HG03571 (cell line): ENCODE results near the gene BCKDHB.
"Not testable (repeated sequence)": the region's sequence is repeated elsewhere in the genome, so short reads cannot be mapped to it uniquely, and the experiment has no call there.

Source experiments
- ATAC-seq: cut with Tn5 transposase; IDR thresholded peaks from one replicate; pipeline ENCODE4 v1.9.1; 2021; ENCODE audit not compliant: unreplicated experiment

The BCKDHB gene

DNA sequence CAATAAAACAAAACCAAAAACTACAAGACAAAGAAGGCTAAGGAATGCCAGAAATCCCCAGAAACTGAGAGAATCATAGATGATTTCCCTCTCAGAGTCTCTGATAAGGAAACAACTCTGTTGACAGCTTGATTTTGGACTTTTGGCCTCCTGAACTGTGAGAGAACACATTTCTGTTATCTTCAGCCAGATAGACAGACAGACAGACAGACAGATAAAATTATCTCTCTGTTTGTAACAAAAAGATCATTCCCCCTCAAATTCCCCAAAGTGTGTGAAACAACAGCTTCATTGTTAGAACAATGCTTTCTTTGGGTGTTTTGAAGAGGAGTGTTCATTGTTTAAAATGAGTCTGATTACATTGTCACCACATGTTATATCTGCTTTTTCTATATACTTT, 148.2 kb downstream of the BCKDHB start:
- no peak for ATAC-seq

DNA sequence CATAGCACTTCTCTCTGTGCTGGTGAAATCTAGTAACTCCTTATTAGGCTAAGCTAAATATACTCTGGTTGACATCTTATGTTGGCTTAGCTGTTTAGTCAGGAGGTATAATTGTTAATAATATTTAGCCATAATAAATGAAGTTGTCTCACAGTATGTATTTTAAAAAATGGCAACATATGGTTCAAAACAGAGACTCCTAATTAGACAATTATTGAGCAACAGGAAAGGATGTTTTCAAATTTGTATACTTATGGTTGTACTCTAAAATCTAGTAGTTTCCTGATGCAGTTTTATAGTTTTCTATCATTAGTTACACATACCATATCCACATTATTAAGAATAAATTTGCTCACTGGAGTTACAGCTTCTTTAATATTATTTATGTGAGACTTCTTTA, 150.2 kb downstream of the BCKDHB start:
- no peak for ATAC-seq

DNA sequence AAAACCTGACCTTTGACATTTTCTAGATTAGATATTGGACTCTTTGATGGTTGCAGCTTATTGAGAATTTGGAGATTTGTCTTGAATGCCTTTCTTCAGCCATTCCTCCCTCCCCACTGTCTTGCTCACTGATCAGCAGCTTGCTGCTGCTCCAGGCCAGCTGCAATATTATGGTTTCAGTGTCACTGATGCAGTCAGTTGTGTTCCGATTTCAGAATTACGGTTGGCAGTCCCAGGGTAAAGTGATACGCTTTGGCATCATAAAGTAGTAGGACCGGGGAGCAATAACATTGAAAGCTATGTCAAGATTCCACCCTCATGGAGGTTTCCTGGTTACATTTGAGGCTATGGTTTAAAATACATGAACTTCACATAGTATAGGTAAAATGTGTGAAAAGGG, 152.6 kb downstream of the BCKDHB start:
- ATAC-seq: no peak

DNA sequence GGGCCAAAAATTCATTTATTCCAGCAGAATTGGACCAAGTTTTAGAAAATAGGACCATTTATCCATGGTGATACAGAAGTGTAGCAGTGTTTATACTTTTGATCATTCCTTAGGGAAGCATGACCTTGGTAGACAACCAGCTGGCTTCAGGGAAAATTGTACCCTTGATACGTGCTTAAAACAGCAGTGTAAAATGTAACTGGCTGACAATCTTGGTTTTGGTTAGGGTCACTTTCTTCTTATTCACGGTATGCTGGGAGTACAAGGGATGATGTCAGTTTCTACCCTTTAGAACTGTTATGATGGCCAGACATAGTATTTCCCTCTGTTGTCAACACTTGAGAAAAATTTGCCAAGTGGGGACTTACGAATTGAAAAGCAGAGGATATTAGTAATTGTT, 157.1 kb downstream of the BCKDHB start:
- no peak for ATAC-seq

DNA sequence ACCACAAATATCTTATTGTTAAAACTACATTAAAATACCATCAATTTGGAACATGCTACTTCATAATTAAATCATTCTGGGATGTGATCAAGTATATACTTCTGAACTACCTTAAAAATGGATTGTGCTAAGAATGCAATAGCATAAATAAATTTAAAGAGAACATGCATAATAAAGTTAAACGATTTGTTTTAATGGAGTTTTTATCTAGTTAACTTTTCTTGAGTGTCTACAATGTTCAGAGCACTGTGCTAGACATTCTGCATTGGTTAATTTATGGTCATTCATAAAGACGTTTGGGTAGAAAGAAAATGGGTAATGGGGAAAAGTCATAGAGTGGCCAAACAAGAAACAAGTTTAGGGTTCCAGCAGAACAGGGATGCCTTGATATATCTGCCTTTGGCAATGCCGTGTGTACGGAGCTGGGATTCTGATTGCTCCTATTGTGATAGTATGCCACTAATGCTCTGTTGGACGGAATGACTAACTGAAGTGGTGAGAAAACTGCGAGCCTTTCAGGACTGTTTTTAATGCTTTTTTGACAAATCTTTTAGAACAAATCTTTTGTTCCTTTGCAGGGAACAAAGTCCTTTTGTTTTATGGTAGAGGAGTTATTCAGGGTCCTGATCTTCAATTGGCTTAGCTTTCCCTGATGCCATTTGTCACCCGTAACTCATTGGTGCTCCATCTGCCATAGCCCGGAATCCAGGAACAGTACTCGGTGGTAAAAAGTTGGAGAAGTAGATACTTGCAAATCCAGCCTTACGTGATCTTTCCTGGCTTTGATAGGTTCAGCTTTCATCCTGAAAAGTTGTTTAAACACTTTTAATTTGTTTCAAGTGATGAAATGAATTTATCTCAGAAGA, 162.6 kb downstream of the BCKDHB start:
- ATAC-seq: no peak

DNA sequence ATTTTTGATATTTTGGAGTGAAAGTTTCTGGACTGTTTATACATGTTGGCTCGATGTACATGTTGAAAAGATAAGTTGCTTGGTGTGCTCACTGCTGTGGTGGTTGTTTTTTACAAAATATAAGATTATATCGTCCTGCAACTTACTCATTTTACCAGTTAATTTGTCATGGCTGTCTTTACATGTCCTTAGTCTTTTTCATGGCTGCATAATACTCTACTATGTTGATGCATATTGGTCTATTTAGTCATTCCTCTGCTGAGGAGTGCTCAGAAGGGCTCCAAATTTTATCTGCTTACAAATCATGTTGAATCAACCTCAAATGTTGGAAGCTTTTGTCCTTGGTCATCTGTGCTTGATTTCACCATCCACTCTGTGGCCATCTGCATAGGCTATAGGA, 164.6 kb downstream of the BCKDHB start:
- ATAC-seq: no peak

DNA sequence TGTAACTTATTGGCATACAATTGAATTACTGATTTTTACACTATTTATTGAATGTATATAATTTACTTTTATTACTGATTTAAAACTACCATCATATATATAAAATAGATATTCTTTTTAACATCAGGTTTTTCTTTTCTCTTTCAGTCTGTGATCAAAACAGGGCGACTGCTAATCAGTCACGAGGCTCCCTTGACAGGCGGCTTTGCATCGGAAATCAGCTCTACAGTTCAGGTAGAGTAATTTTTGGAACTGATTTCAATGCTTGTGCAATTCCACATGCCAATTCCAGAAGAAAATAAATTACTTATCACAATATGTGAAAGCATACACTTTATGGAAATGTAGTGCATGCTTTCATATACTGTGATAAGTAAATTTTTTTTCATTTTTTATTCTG, 166.5 kb downstream of the BCKDHB start:
- no peak for ATAC-seq

DNA sequence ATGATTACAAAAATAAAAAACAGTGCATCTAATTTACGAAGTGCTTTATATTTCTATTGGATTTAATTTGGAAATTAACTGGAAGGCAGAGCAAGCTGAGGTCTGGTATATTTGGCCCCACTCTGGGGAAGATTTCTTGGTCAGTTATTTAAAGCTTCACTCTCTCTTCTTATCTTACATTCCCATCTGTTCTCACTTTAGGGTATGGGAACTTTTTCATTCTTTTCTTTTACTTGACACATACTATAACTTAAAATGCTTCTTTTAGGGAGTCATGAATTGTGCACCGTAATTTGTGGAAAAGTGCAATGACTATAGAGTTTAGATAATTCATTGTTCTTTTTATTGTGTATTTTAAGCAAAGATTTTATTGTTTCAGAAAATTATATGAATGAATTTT, 170.4 kb downstream of the BCKDHB start:
- no peak for ATAC-seq

DNA sequence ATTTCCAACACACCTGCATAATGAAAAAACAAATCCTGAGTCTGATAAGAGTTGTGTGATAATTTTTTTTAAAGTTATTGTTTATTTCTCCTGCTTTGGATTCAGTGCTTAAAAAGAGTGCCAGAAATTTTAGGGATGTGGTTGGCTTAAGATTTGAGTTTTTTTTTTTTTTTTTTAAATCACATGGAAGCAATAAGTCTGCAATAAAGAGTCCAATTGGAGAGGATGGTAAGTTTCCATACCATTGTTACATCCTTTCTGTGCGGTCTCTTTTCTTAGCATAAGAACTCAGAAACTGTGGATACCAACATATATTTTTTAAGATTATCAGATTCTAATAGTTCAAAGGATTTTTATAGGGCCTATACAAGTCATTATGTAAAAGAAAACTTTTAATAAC, 171.0 kb downstream of the BCKDHB start:
- no peak for ATAC-seq

DNA sequence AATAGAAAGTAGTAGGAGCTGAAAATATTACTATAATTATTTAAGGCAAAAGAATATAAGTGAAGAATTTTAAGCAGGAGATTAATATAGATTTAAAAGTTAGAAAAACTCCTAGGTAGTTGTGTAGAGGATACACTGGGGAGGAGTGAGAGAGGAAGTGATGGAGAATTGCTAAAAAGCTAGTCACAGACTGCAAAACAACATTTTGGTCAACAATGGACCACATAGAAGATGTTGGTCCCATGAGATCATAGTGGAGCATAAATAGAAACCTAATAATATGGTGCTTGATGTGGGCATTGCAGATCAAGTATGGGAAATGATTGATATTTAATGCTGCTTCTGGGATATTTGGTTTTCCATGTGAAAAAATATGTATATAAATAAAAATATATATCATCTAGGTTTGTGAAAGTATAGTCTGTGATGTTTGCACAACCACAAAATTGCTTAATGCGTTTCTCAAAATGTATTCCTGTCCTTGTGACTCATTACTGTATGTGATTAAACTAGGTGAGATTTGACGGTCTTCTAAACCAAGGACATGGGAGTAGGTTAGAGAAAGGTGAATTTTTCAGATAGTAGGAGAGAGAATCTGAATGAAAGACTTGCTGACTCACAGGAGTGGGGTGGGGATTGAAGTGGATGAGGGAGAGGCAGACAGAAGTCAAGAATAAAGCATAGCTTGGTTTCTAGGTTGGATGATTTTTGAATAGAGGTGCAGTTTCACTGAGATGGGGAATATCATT, 174.0 kb downstream of the BCKDHB start:
- ATAC-seq: no peak

DNA sequence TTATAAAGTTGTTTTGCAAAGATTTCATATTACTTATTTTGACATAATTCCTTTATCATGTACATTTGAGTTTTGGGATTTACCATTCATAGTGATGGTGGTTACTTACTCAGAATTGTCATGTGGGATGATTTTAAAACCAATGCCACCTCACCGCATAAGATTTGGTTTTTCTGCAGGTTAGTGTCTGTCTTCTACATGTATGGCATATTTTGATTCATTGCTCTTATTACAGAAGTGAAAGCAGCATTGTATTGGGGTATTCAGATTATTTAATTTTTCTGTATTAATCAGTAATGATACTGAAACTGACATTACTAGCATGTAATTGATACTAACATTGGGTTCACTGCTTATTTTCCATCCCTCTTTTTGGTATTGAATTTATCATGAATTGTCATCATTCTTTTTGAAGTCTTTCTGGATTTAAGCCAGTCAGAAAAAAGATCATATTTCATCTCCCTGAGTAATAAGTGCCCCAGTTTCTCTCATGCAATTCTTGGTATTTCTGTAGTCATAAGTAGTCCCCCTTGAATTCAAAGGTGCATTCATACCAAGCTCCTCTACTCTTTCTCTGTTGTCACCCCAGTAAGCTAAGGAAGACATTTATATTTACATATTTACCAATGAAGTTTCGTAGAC, 176.6 kb downstream of the BCKDHB start:
- ATAC-seq: no peak

DNA sequence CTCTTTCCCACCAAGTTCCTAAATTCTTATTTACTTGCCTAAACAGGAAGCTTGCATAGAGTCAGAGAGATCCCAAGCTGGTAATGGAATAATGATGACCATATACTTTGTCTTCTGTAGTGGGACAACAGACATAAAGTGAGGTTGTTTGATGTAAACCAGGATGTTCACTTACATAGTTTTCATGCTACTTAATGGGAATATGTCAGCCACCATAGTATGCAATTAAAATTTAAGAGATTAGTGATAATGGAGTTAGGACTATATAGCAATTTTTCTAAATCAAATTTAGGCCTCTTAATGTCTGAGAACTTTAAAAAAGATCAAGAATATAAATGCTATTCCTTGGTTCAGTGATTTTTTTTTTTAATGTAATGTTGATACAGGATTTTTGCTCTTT, 180.6 kb downstream of the BCKDHB start:
- ATAC-seq: no peak

DNA sequence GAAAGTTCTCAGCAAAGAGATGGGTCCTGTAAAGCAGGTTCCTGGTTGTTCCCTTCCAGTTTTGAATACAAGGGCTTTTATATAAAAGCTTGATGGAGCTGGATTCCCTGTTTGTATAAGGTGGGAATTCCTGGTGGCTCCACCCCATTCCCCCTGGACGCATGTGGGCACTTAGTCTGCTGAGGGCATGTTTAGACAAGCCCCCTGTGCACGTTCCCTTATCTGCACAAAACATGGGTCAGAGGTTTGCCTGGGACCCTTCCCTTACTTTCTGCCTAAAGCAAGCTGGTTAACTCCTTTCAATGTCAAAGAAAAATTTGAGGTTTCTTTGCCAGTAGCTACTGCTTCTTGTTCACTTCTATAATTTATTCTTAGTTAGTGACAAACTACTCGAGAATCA, 181.1 kb downstream of the BCKDHB start:
- ATAC-seq: no peak

DNA sequence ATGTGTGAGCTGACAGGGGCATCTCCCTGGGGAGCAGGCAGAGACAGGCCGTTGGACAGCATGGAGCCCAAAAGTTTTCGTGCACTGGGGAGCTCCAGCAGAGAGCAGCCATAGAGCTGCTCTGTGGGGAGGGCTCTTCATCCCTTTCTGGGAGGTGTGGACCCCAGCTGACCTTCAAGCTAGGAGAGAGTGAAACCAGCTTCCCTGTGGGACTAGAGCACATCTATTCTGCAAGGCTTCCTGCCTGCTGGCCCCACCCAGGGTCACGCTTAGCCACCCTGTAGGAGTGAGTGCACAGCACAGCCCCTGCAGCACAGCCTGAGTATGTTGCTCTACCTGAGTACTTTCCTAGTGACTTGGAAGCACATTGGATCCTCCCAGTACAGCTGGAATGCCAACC, 183.3 kb downstream of the BCKDHB start:
- no peak for ATAC-seq

DNA sequence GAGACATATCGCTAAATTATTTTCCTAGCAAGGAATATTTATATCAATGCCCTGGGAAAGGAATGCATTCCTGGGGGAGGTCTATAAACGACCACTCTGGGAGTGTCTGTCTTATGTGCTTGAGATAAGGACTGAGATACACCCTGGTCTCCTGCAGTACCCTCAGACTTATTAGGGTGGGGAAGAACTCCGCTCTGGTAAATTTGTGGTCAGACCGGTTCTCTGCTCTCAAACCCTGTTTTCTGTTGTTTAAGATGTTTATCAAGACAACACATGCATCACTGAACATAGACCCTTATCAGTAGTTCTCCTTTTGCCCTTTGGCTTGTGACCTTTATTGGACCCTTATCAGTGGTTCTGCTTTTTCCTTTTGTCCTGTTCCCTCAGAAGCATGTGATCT, 188.1 kb downstream of the BCKDHB start:
- not testable (repeated sequence) for ATAC-seq

DNA sequence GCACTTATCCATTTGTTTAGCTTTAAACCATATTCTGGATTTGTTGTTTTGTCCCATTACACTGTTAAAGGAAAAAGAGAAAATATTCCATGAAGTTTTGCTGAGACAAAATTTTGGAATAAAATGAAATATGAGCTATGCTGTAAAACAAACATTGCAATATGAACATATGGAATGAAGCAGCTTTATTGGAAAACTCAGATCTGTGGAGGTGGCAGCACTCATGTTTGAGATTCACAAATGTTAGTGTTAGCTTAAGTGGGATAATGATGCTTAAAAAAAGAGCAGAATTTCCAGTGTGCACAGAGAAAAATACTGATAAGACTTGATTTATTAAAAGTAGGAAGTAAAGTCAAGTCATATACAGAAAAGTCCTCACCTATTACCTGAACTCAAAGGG, 196.2 kb downstream of the BCKDHB start:
- ATAC-seq: no peak

DNA sequence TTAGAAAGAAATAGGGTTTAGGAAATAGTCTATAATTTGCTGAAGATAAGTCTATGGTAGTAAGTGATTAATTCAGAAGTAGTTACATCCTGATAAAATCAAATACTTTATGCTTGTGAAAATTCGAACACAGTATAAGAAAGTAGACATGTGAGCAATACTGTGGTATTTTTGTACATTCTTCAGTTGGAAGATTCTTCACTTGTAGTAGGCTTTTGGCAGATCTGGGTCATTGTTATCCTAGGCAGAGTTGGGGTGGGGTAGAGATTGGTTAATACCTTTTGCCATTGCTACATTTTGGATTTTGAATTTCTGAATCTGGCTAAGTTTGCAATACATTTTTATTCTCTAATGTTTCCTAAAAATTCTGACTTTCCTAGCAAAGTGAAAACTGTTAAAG, 197.5 kb downstream of the BCKDHB start:
- no peak for ATAC-seq

DNA sequence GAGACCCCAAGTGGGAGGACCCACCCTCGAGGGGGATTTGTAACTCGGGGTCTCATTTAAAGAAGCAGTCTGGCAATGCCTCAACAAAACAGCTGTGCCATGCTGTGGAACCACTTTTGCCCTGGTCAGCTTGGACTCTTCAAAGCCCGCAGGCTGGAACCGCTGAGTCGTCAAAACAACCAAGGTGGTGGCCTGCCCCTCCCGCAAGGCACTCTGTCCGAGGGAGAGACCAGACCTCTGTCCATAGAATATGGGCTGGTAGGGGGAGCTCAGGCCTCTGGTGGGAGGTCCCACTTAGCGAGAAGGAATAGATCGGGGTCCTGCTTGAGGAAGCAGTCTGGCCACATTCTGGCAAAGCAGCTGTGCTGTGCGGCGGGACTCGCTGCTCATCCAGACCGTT, 208.1 kb downstream of the BCKDHB start:
- ATAC-seq: no peak

DNA sequence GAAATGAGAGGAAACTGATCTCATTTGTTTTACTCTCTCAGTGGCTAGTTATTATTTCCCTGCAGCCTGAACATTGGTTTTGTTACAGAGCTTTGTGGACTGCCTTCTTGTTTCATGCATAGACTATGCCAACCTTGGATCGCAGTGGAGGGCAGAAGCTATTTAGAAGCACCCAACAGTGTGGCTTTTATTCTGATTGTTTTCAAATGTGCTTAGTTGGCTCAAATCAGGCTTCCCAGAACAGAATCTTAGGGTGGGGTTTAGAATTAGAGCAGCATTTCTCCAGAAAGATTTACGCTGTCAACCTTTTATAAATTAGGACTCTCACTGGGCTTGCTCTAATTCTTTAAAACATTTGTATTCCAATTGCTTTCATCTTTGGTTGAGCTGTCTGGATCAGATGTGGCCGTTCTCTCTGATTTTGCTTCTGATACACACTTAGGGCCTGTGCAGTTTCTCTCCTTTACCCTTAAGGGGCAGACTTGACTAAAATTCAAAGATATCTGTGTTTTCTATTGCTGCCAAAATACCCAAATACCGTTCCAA, 210.3 kb downstream of the BCKDHB start:
- no peak for ATAC-seq

DNA sequence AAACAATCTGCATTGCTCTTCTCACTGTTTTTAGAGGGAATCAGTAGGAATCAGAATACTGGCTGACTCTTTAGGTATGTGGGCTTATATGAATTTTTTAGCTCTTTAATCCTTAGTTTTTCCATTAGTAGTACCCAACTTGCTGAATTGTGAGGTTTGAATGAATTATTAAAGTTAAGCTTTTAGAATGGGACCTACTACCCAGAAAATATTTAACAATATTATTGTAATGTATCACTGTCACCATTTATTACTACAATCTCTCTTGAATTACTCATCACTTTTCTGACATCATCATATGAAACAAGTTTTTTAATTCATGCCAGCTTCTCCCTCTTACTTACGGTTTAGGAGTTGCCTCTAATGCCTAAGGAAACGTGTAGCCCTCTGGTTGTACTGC, 212.7 kb downstream of the BCKDHB start:
- ATAC-seq: no peak

DNA sequence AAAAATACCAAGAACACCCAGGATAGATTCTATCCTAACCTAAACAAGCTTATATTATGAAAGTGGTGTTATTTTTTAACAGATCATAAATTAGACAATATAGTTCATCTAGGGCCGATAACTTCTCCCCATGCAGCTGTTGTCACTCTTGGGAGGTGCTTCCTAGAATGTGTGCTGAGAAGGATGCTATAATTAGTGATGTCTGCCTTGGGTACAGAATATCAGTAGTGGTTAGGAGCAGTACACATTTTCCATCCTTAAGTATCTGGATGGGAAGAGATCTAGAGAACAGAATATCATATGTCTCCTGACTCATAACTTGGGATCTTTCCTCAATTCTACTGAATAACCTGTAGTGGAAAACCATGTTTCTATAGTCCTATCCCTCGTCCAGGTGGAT, 214.5 kb downstream of the BCKDHB start:
- ATAC-seq: no peak

DNA sequence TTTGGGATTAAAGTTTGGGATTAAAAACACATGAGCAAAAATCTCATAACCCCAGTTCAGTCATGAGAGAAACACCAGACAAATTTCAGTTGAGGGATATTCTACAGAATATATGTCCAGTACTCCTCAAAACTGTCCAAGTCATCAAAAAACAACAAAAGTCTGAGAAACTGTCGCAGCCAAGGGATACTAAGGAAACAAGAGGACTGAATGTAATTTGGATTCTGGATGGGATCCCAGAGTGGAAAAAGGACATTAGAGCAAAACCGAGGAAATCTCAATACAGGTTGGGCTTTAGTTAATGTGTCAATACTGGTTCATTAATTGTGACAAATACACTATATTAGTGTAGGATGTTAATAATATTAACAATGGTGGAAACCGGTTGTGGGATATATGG, 219.3 kb downstream of the BCKDHB start:
- ATAC-seq: no peak
